GM12801 (cell line): Measurements from ENCODE around the gene TMPRSS2.

ENCODE experiments used
- TF ChIP-seq, protein P1 (sequence below): IDR thresholded peaks from one replicate; pipeline ENCODE4 v1.5.1; 2011; ENCODE audit warnings: control low read depth; ENCODE audit not compliant: insufficient read length; ENCODE audit errors: extremely low read depth

Gene TMPRSS2

GRCh38 chr21:41419921-41420862 is 87.8 kb downstream of the TMPRSS2 start:
- TF ChIP-seq, protein P1, sequence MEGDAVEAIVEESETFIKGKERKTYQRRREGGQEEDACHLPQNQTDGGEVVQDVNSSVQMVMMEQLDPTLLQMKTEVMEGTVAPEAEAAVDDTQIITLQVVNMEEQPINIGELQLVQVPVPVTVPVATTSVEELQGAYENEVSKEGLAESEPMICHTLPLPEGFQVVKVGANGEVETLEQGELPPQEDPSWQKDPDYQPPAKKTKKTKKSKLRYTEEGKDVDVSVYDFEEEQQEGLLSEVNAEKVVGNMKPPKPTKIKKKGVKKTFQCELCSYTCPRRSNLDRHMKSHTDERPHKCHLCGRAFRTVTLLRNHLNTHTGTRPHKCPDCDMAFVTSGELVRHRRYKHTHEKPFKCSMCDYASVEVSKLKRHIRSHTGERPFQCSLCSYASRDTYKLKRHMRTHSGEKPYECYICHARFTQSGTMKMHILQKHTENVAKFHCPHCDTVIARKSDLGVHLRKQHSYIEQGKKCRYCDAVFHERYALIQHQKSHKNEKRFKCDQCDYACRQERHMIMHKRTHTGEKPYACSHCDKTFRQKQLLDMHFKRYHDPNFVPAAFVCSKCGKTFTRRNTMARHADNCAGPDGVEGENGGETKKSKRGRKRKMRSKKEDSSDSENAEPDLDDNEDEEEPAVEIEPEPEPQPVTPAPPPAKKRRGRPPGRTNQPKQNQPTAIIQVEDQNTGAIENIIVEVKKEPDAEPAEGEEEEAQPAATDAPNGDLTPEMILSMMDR: no peak

GRCh38 chr21:41418956-41419680 is 88.8 kb downstream of the TMPRSS2 start:
- TF ChIP-seq, protein P1: no peak

GRCh38 chr21:41418393-41418792 is 89.6 kb downstream of the TMPRSS2 start:
- TF ChIP-seq, protein P1: no peak
